HG03045 (cell line): Measurements from ENCODE around the gene TIGAR.

Experiments
- ATAC-seq: cut with Tn5 transposase; IDR thresholded peaks from one replicate; pipeline ENCODE4 v1.9.1; 2021; ENCODE audit warnings: mild to moderate bottlenecking, moderate library complexity; ENCODE audit not compliant: unreplicated experiment

The TIGAR gene

GRCh38 chr12:4320853-4321701 lies at the start of gene TIGAR:
TIGAR (plus strand) TSS chr12:4321213; CDS start chr12:4321272, 59 bp downstream.
- ATAC-seq = peak; percentile 98

GRCh38 chr12:4271717-4272423 lies 49.1 kb upstream of the TIGAR start:
- peak; percentile 50 for ATAC-seq

DNA sequence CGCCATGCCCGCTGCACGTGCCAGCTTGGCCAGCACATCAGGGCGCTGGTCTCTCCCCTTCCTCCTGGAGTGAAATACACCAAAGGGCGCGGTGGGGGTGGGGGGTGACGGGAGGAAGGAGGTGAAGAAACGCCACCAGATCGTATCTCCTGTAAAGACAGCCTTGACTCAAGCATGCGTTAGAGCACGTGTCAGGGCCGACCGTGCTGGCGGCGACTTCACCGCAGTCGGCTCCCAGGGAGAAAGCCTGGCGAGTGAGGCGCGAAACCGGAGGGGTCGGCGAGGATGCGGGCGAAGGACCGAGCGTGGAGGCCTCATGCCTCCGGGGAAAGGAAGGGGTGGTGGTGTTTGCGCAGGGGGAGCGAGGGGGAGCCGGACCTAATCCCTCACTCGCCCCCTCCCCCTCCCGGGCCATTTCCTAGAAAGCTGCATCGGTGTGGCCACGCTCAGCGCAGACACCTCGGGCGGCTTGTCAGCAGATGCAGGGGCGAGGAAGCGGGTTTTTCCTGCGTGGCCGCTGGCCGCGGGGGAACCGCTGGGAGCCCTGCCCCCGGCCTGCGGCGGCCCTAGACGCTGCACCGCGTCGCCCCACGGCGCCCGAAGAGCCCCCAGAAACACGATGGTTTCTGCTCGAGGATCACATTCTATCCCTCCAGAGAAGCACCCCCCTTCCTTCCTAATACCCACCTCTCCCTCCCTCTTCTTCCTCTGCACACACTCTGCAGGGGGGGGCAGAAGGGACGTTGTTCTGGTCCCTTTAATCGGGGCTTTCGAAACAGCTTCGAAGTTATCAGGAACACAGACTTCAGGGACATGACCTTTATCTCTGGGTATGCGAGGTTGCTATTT lies 48.4 kb upstream of the TIGAR start:
- peak; percentile 5 for ATAC-seq

DNA sequence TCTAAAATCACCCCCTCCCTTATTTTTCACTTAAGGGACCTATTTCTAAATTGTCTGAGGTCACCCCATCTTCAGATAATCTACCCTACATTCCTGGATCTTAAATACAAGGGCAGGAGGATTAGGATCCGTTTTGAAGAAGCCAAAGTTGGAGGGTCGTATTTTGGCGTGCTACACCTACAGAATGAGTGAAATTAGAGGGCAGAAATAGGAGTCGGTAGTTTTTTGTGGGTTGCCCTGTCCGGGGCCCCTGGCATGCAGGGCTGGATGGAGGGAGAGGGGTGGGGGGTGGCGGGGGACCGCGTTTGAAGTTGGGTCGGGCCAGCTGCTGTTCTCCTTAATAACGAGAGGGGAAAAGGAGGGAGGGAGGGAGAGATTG lies 47.8 kb upstream of the TIGAR start:
- no peak for ATAC-seq

GRCh38 chr12:4273652-4274395 lies 47.2 kb upstream of the TIGAR start, which contains the start of gene CCND2:
CCND2 (plus strand) TSS chr12:4273762; CDS start chr12:4274041, 279 bp downstream.
- ATAC-seq = no peak

- no peak for ATAC-seq
Observed at GRCh38 chr12:4274396-4275015, 46.5 kb upstream of the TIGAR start.

DNA sequence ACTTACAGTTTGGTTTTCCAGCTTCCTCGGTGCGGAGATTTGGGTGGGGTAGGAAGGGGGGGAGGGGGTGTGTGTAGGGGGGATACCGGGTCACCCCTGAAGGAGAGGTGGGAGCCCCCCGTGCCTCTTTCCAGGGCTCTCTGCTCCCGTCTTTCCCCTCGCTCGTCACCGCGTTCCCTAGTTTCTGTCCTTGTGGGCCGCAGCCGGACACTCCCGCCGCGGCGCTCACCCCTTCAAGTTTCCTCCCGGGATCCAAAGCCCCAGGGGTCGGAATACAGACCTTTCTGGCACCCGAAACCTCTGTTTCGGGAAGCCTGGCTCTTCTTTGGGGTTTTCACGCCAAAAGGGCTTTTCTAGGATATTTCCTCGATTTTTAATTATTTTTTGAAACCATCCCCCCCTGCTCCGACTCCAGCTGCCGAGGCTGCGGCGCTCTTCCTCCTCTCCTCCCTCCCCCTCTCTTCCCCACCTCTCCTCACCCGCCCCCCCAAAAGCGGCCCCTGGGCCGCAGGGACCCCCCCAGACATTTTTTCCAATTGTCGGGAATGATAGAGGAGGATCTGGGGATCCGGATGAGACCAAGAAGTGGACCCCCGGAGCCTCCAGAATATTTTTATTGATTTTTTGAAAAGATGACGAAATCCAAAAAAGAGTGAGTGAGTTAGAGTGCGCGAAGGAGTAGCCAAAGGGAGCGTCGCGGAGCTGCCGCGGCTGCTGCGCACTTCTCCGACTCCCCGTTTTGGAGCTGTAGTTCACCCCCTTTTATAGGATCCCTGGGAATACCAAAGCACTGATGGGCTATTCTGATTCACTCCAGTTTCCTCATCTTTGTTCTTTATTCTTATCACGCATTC lies 45.8 kb upstream of the TIGAR start:
- ATAC-seq = no peak

DNA sequence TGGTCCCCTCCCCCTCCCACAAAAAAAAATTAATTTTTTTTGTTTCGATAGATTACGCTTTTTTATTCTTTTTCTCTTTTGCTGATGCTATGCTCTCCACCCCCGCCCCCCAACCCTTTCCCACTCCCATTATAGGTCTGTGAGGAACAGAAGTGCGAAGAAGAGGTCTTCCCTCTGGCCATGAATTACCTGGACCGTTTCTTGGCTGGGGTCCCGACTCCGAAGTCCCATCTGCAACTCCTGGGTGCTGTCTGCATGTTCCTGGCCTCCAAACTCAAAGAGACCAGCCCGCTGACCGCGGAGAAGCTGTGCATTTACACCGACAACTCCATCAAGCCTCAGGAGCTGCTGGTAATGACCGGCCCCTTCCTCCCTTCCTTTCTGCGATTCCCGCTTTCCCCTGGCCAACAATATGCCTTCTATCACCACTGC lies 45.1 kb upstream of the TIGAR start:
- ATAC-seq = no peak

DNA sequence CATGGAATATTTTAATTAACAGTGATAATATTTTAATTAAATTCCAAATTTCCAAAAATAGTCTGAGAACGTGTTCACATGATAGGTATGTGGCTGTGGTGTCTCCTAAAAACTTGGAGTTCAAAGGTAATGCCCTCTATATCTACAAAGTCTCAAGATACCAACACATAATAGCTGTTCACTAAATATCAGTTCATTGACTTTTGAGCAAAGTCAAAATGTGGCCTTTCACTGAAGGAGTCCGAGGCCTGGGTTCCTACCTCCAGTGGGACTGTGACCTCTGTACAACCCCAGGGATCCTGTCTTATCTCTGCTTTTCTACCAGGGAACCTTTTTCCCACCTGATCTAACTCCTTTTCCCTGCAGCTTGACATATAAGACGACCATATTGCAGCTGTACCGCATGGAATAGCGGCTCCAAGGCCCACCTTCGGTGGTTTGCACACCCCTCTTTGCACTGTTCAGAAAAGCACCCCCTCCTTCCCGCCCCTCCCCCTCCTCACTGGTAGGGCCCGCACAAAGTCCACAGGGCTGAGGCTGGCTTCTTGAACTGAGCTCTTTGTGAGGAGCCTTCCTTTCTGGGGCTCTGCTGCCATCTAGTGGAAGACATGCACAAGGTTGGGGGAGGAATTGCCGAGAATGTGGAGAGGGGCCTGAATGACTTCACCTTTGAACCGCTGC lies 44.3 kb upstream of the TIGAR start:
- ATAC-seq = peak; percentile 36

DNA sequence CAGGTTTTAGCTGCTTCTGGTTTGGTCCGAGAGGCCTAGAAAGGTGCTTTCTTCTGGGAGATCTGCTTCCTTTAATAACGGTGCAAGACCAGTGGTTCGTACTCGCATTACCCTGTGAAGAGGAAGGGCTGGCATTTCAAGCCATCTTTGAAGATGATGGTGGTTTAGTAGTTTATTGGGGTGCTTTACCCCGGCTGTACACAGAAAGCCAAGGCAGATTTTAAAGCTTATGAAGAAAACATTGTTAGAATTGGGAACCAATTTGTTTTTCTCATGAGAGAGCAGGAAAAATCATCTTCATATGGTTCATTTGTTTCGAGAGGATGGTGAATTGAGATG lies 43.8 kb upstream of the TIGAR start:
- no peak for ATAC-seq

GRCh38 chr12:4277857-4278256 lies 43.2 kb upstream of the TIGAR start:
- no peak for ATAC-seq

DNA sequence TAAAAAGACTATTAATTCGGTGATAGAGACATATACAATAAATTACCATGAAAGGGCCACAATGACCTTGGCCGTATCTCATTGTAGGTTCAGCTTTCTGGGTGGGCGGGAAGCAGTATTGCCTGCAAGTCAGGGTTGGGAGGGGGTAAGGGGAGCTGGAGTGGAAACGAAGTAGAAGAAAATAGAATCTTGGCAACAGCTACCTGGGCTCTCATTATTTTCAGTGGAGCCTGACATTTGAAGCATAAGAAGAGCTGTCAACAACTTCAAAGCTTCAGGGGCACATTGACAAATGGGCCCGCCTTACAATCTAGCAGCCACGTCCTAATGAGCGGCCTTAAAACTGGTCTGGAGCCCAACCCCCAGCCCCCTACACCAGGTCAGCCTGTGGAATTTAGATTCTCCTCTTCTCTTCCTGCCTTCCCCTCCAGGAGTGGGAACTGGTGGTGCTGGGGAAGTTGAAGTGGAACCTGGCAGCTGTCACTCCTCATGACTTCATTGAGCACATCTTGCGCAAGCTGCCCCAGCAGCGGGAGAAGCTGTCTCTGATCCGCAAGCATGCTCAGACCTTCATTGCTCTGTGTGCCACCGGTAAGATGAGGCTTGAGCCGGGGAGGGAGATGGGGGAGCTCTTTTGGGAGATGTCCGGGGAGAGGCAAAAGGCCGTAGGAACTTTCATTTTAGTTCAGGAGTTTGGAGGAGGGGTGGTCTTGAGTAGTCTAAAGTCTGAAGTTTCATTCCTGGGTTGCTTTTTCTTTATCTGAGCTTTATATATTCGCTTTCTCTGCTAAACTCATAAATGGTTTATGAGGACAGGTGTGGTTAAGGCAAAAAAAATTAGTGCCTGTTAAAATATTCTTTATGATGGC lies 42.5 kb upstream of the TIGAR start:
- no peak for ATAC-seq

GRCh38 chr12:4279198-4279690 lies 41.8 kb upstream of the TIGAR start:
- ATAC-seq = no peak

GRCh38 chr12:4280351-4281163 lies 40.5 kb upstream of the TIGAR start:
- no peak for ATAC-seq

GRCh38 chr12:4281173-4281654 lies 39.8 kb upstream of the TIGAR start:
- no peak for ATAC-seq

- ATAC-seq = no peak
Observed at GRCh38 chr12:4282103-4282891, 38.7 kb upstream of the TIGAR start.
